Measurements from ENCODE around the gene ADAMTSL1. TPM values are rescaled to one million over a fixed set of nuclear protein-coding genes. Genes with fewer than 3 reads are reported as not detected.

Gene ADAMTSL1
- total RNA-seq, 1 experiment from 2014 or later = not detected

- no peak for DNase-seq (ENCODE audit: low read depth, low spot score)
- Histone ChIP-seq H3K27ac (ENCODE audit: low read length) (no peak overlapping the region), H3K27me3 (ENCODE audit: control insufficient read depth, insufficient read depth, low read length) (no peaks in the 10 kb centered on the region), H3K4me1 (ENCODE audit: control insufficient read depth, insufficient read depth, low read length) (no peaks in the 10 kb centered on the region), H3K4me3 (ENCODE audit: low read depth in 2 of 2, low read length in 2 of 2) (no peak overlapping the region), H3K9me3 (ENCODE audit: control insufficient read depth, insufficient read depth, low read depth, low read length) (no peaks in the 10 kb centered on the region), H3K36me3 (ENCODE audit: control insufficient read depth, insufficient read depth, low read length) (no peaks in the 10 kb centered on the region)
- intact Hi-C loops (cut with micrococcal nuclease; ENCODE audit: unreplicated experiment) = no loop called here
- no TSS peak for BruUV-seq (replicated peaks)
- no peak for ATAC-seq
- ChIA-PET POLR2A (no interaction called here), CTCF (no interaction called here)
- in situ Hi-C loops (cut with HindIII; ENCODE audit: low pct_unique_long_range_greater_than_20kb, low sequenced_read_pairs) = no loop called here
- TF ChIP-seq SIN3A (IDR thresholded peaks at IDR 0.05; ENCODE audit: borderline replicate concordance, insufficient read depth, low read depth, low read length) (no peak), POLR2AphosphoS5 (IDR thresholded peaks at IDR 0.05; ENCODE audit: low read depth, low read length) (no peak), TCF7L2 (IDR thresholded peaks at IDR 0.05; ENCODE audit: low read depth, low read length) (no peak), CTCF (IDR thresholded peaks at IDR 0.05) (no peak), REST (IDR thresholded peaks at IDR 0.05; ENCODE audit: insufficient read depth in 1 of 2, low read depth in 2 of 2, low read length in 1 of 2) (no peak)
Observed at GRCh38 chr9:18629136-18629535, 155.2 kb downstream of the ADAMTSL1 start.

- intact Hi-C loops (cut with micrococcal nuclease; ENCODE audit: unreplicated experiment) = no loop called here
- H3K4me3 ChIP-seq (ENCODE audit: low read depth in 2 of 2, low read length in 2 of 2) = no peak overlapping the region
Observed at GRCh38 chr9:18632632-18633403, 158.9 kb downstream of the ADAMTSL1 start.

More at GRCh38 chr9:18632632-18633403, 158.9 kb downstream of the ADAMTSL1 start:
- TF ChIP-seq SIN3A (IDR thresholded peaks at IDR 0.05; ENCODE audit: borderline replicate concordance, insufficient read depth, low read depth, low read length) = no peak
- TF ChIP-seq POLR2AphosphoS5 (IDR thresholded peaks at IDR 0.05; ENCODE audit: low read depth, low read length) = no peak
- no peak for TF ChIP-seq REST (IDR thresholded peaks at IDR 0.05; ENCODE audit: insufficient read depth in 1 of 2, low read depth in 2 of 2, low read length in 1 of 2)
- no peak for TF ChIP-seq TCF7L2 (IDR thresholded peaks at IDR 0.05; ENCODE audit: low read depth, low read length)
- TF ChIP-seq CTCF (IDR thresholded peaks at IDR 0.05) = no peak
- in situ Hi-C loops (cut with HindIII; ENCODE audit: low pct_unique_long_range_greater_than_20kb, low sequenced_read_pairs) = no loop called here
- Histone ChIP-seq H3K9me3 (ENCODE audit: control insufficient read depth, insufficient read depth, low read depth, low read length) (no peaks in the 10 kb centered on the region), H3K36me3 (ENCODE audit: control insufficient read depth, insufficient read depth, low read length) (no peaks in the 10 kb centered on the region), H3K27me3 (ENCODE audit: control insufficient read depth, insufficient read depth, low read length) (no peaks in the 10 kb centered on the region), H3K27ac (ENCODE audit: low read length) (no peak overlapping the region), H3K4me1 (ENCODE audit: control insufficient read depth, insufficient read depth, low read length) (no peaks in the 10 kb centered on the region)
- peak; percentile 7 for DNase-seq (ENCODE audit: low read depth, low spot score)
- ChIA-PET CTCF (no interaction called here), POLR2A (no interaction called here)
- no peak for ATAC-seq
- no TSS peak for BruUV-seq (replicated peaks)

All from Panc1 (cell line).